Measurements from ENCODE around the gene APBA1. TPM values are rescaled to one million over a fixed set of nuclear protein-coding genes. Genes with fewer than 3 reads are reported as not detected.

APBA1 gene
- total RNA-seq, 5 donors from 2014 or later (not counting 1 experiment from before 2014, with no cell fraction given) = 0.51 to 1.8 (median 0.78) TPM

DNA sequence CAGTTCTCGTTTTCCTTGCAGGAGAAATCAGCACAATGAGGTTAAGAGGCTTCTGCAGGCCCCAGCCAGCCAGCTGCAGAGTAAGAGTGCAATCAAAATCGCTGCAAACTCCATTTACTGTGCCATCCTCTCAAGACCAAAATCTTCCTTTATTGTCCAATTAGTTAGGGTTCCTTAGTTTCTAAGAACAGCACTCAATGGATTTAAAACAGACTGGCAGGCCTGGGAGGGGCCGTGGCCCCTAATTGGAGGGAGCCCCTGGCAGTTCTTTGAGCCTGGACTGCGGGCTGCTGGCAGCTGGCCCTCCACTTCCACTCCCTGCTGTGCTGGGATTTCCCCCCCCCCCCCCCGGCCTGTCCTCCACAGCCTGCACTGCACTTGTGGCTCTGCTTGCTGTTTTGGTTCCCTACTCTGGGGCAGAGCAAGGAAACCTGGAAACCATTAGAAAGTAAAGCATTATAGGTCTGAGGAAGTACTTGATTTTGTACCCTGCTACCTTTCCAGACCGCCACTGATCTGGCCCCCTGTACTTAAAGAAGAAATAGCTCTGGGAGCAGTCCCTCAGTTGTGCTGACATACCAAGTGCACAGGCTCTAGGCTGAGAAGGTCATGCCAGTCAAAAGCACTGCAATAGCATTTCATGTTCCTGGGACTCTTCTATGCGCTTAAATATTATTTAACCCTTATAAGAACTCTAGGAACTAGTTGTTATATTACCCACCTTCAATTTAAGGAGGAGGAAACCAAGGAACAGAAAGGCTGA lies 129.0 kb downstream of the APBA1 start:
- Mint-ChIP-seq H3K4me3 (no peak overlapping the region), H3K27ac (no peak overlapping the region), H3K4me1 (no peaks in the 10 kb centered on the region), H3K9me3 (no peaks in the 10 kb centered on the region), H3K27me3 (peaks cover 0 to 8% of the 10 kb centered on the region in 2 donors), H3K36me3 (no peaks in the 10 kb centered on the region)
- no peaks in the 10 kb centered on the region for H3K4me1 ChIP-seq (ENCODE audit: control insufficient read depth in 1 of 2, extremely low read depth in 1 of 2, insufficient read depth in 2 of 2, low read length in 2 of 2)
- H3K27me3 ChIP-seq (replicated peaks in 1 of 2; ENCODE audit: control insufficient read depth in 2 of 2, extremely low read depth in 1 of 2, insufficient read depth in 2 of 2, low read length in 1 of 2) = peaks cover 0 to 2% of the 10 kb centered on the region in 2 experiments
- ATAC-seq (replicated peaks in 1 of 4) (no peak), DNase-seq (no peak)
- POLR2A ChIA-PET = no interaction called here
- CTCF ChIA-PET = interaction anchor here in 1 of 2 donors (0.6 kb wide), 1 partner anchor 707 kb away, joined by 3 read pairs; no protein-coding TSS in a partner anchor
- H3K9me3 ChIP-seq = no peaks in the 10 kb centered on the region
- no peak overlapping the region for H3K4me3 ChIP-seq (ENCODE audit: control insufficient read depth in 1 of 2, extremely low read depth in 1 of 2, low read length in 1 of 2)
- H3K36me3 ChIP-seq (ENCODE audit: control insufficient read depth in 2 of 2, extremely low read depth in 1 of 2, insufficient read depth in 1 of 2, low read length in 1 of 2) = no peaks in the 10 kb centered on the region
- 52% methylated on average over 3 of the region's 7 CpGs for WGBS (ENCODE audit: insufficient coverage)
- H3K27ac ChIP-seq (ENCODE audit: low read length) = no peak overlapping the region

DNA sequence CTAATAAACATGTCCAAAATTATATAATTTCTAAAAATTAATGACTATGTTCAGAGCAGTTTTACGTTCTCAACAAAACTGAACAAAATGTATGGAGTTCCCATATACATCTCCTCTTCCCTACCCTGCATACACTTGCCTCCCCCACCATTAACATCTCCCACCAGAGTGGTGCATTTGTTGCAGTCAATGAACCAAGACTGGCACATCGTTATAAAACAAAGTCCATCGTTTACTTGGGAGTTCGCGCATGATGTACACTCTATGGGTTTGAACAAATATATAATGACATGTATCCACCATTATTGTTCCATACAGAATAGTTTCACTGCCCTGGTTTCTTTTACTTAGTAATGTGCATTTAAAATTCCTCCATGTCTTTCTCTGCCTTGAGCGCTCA lies 130.1 kb downstream of the APBA1 start:
- H3K36me3 ChIP-seq (ENCODE audit: control insufficient read depth in 2 of 2, extremely low read depth in 1 of 2, insufficient read depth in 1 of 2, low read length in 1 of 2) = no peaks in the 10 kb centered on the region
- POLR2A ChIA-PET = no interaction called here
- no peaks in the 10 kb centered on the region for H3K4me1 ChIP-seq (ENCODE audit: control insufficient read depth in 1 of 2, extremely low read depth in 1 of 2, insufficient read depth in 2 of 2, low read length in 2 of 2)
- no peak overlapping the region for H3K27ac ChIP-seq (ENCODE audit: low read length)
- no peaks in the 10 kb centered on the region for H3K36me3 Mint-ChIP-seq
- no peaks in the 10 kb centered on the region for H3K4me1 Mint-ChIP-seq
- CTCF ChIA-PET = no interaction called here
- no peak overlapping the region for H3K4me3 ChIP-seq (ENCODE audit: control insufficient read depth in 1 of 2, extremely low read depth in 1 of 2, low read length in 1 of 2)
- no peak overlapping the region for H3K27ac Mint-ChIP-seq
- WGBS (ENCODE audit: insufficient coverage) = no CpG with 5 or more reads among the region's 6 CpGs
- no peak overlapping the region for H3K4me3 Mint-ChIP-seq
- peaks cover 0 to under 1% of the 10 kb centered on the region in 2 donors for H3K27me3 Mint-ChIP-seq
- no peak for DNase-seq
- peaks cover 0 to 2% of the 10 kb centered on the region in 2 experiments for H3K27me3 ChIP-seq (replicated peaks in 1 of 2; ENCODE audit: control insufficient read depth in 2 of 2, extremely low read depth in 1 of 2, insufficient read depth in 2 of 2, low read length in 1 of 2)
- no peaks in the 10 kb centered on the region for H3K9me3 Mint-ChIP-seq
- ATAC-seq (replicated peaks in 1 of 4) = no peak
- no peaks in the 10 kb centered on the region for H3K9me3 ChIP-seq

DNA sequence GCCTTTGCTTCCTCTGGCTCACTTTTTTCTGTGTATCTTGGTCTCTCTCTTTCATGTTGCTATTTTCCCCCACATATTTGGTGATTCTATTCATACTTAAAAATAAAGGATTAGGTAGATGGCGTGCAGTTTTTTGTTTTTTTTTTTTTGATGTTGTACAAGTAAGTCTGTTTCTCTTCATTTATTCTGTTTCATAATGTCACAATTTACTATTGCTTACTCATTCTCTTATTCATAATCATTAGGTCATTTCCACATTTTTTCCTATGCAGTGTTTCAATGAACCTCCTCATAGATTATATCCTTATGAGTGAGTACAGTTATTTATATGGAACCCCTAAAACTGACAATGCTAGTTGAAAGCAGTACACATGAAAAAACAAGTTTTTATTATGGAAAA lies 136.3 kb downstream of the APBA1 start:
- Mint-ChIP-seq H3K27me3 (peaks cover 0 to 5% of the 10 kb centered on the region in 2 donors), H3K4me3 (no peak overlapping the region), H3K27ac (no peak overlapping the region), H3K36me3 (no peaks in the 10 kb centered on the region), H3K9me3 (no peaks in the 10 kb centered on the region), H3K4me1 (no peaks in the 10 kb centered on the region)
- CTCF ChIA-PET = interaction anchor here in 1 of 2 donors (0.8 kb wide), 1 partner anchor 10 kb away, joined by 3 read pairs; no protein-coding TSS in a partner anchor
- POLR2A ChIA-PET = interaction anchor here in 1 of 2 donors (0.5 kb wide), 1 partner anchor 70 kb away, joined by 3 read pairs; no protein-coding TSS in a partner anchor
- DNase-seq (no peak), ATAC-seq (replicated peaks in 1 of 4) (no peak)
- no peak overlapping the region for H3K27ac ChIP-seq (ENCODE audit: low read length)
- H3K4me3 ChIP-seq (ENCODE audit: control insufficient read depth in 1 of 2, extremely low read depth in 1 of 2, low read length in 1 of 2) = no peak overlapping the region
- H3K27me3 ChIP-seq (replicated peaks in 1 of 2; ENCODE audit: control insufficient read depth in 2 of 2, extremely low read depth in 1 of 2, insufficient read depth in 2 of 2, low read length in 1 of 2) = peaks cover 0 to 2% of the 10 kb centered on the region in 2 experiments
- H3K36me3 ChIP-seq (ENCODE audit: control insufficient read depth in 2 of 2, extremely low read depth in 1 of 2, insufficient read depth in 1 of 2, low read length in 1 of 2) = no peaks in the 10 kb centered on the region
- no CpG with 5 or more reads among the region's 1 CpG for WGBS (ENCODE audit: insufficient coverage)
- no peaks in the 10 kb centered on the region for H3K9me3 ChIP-seq
- no peaks in the 10 kb centered on the region for H3K4me1 ChIP-seq (ENCODE audit: control insufficient read depth in 1 of 2, extremely low read depth in 1 of 2, insufficient read depth in 2 of 2, low read length in 2 of 2)

DNA sequence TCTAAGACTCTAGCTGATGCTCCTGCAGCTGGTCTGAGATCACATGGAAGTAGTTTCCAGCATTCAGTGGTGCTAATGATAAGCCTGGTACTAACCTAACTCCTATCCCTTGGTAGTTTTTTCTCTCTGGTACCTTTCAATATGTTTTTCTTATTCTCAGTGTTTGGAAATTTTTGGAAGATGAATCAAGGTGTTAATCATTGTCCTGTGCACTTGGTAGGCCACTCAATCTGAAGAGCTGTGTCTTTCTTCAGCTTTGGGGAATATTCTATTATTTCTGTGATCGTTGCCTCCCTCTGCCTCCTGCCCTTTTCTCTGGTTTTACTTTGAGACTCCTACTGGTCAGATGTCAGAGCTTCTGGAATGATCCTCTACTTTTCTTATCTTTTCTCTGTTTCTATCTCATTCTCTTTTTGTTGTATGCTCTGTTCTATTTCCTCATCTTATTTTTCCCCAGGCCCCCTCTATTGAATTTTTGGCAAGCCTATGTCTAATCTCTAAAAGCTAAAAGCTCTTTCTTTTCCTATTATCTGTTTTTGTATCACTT lies 136.8 kb downstream of the APBA1 start:
- Histone ChIP-seq H3K36me3 (ENCODE audit: control insufficient read depth in 2 of 2, extremely low read depth in 1 of 2, insufficient read depth in 1 of 2, low read length in 1 of 2) (no peaks in the 10 kb centered on the region), H3K27me3 (replicated peaks in 1 of 2; ENCODE audit: control insufficient read depth in 2 of 2, extremely low read depth in 1 of 2, insufficient read depth in 2 of 2, low read length in 1 of 2) (peaks cover 0 to 2% of the 10 kb centered on the region in 2 experiments), H3K4me3 (ENCODE audit: control insufficient read depth in 1 of 2, extremely low read depth in 1 of 2, low read length in 1 of 2) (no peak overlapping the region), H3K4me1 (ENCODE audit: control insufficient read depth in 1 of 2, extremely low read depth in 1 of 2, insufficient read depth in 2 of 2, low read length in 2 of 2) (no peaks in the 10 kb centered on the region), H3K27ac (ENCODE audit: low read length) (no peak overlapping the region), H3K9me3 (no peaks in the 10 kb centered on the region)
- peaks cover 0 to 5% of the 10 kb centered on the region in 2 donors for H3K27me3 Mint-ChIP-seq
- DNase-seq = no peak
- H3K4me1 Mint-ChIP-seq = no peaks in the 10 kb centered on the region
- no peaks in the 10 kb centered on the region for H3K9me3 Mint-ChIP-seq
- no peak for ATAC-seq (replicated peaks in 1 of 4)
- CTCF ChIA-PET = interaction anchor here (0.6 to 0.8 kb wide), 2 partner anchors 11 to 91 kb away, joined by 3 read pairs; no protein-coding TSS in a partner anchor
- no peak overlapping the region for H3K27ac Mint-ChIP-seq
- 60% methylated on average over 1 of the region's 1 CpG for WGBS (ENCODE audit: insufficient coverage)
- H3K36me3 Mint-ChIP-seq = no peaks in the 10 kb centered on the region
- POLR2A ChIA-PET = interaction anchor here in 1 of 2 donors (0.5 kb wide), 1 partner anchor 69 kb away, joined by 3 read pairs; no protein-coding TSS in a partner anchor
- no peak overlapping the region for H3K4me3 Mint-ChIP-seq

DNA sequence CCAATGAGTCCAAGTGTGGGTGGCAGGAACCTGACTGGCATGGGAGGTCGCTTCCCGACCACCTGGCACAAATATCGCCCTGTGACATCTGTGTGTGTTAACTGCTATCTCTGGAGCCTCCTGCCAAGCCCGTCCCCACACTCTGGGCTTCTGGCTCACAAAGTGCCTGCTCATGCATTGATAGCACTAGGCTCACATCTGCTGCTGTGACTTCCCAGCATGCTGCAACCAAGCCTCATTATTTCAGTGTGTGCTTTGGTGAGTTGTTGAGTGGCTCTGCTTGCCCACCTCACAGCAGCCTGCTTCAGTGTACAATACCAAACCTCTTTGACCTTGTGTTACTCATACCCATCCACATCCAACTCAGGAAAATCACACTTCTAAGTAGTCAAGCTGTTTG lies 139.8 kb downstream of the APBA1 start:
- Mint-ChIP-seq H3K4me3 (no peak overlapping the region), H3K9me3 (peaks cover 0 to 4% (median 0%) of the 10 kb centered on the region in 3 donors), H3K4me1 (no peaks in the 10 kb centered on the region), H3K27ac (no peak overlapping the region), H3K27me3 (peaks cover 3 to 5% of the 10 kb centered on the region in 2 donors), H3K36me3 (no peaks in the 10 kb centered on the region)
- DNase-seq = no peak
- POLR2A ChIA-PET = no interaction called here
- ATAC-seq (replicated peaks in 1 of 4) = no peak
- 100% methylated on average over 1 of the region's 4 CpGs for WGBS (ENCODE audit: insufficient coverage)
- Histone ChIP-seq H3K4me3 (ENCODE audit: control insufficient read depth in 1 of 2, extremely low read depth in 1 of 2, low read length in 1 of 2) (no peak overlapping the region), H3K36me3 (ENCODE audit: control insufficient read depth in 2 of 2, extremely low read depth in 1 of 2, insufficient read depth in 1 of 2, low read length in 1 of 2) (no peaks in the 10 kb centered on the region), H3K9me3 (no peaks in the 10 kb centered on the region), H3K27ac (ENCODE audit: low read length) (no peak overlapping the region), H3K4me1 (ENCODE audit: control insufficient read depth in 1 of 2, extremely low read depth in 1 of 2, insufficient read depth in 2 of 2, low read length in 2 of 2) (no peaks in the 10 kb centered on the region), H3K27me3 (replicated peaks in 1 of 2; ENCODE audit: control insufficient read depth in 2 of 2, extremely low read depth in 1 of 2, insufficient read depth in 2 of 2, low read length in 1 of 2) (peaks cover 0 to 2% of the 10 kb centered on the region in 2 experiments)
- CTCF ChIA-PET = interaction anchor here in 1 of 2 donors (0.6 kb wide), 1 partner anchor 48 kb away, joined by 3 read pairs; no protein-coding TSS in a partner anchor

DNA sequence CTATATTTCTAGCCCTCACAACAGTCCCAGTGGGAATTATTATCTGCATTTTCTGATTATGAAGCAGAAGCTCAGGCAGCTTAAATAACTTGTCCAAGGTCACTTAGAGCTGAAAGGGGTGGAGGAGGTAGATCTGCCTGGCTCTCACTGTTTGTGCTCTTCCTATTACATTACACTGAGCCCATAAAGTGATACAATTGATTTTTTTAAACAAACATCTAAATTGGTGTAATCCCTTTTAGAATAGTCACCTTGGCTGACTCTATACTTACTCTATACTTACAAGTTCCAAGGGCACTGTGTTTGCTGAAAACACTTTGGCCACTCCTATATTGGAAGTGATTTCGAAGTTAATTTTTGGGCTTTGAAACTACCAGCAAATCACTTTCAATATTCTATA lies 144.7 kb downstream of the APBA1 start:
- H3K36me3 Mint-ChIP-seq = no peaks in the 10 kb centered on the region
- POLR2A ChIA-PET = no interaction called here
- H3K4me1 ChIP-seq (ENCODE audit: control insufficient read depth in 1 of 2, extremely low read depth in 1 of 2, insufficient read depth in 2 of 2, low read length in 2 of 2) = no peaks in the 10 kb centered on the region
- H3K27me3 ChIP-seq (replicated peaks in 1 of 2; ENCODE audit: control insufficient read depth in 2 of 2, extremely low read depth in 1 of 2, insufficient read depth in 2 of 2, low read length in 1 of 2) = peaks cover 0 to 2% of the 10 kb centered on the region in 2 experiments
- CTCF ChIA-PET = no interaction called here
- no peak overlapping the region for H3K4me3 ChIP-seq (ENCODE audit: control insufficient read depth in 1 of 2, extremely low read depth in 1 of 2, low read length in 1 of 2)
- peaks cover 5 to 16% (median 13%) of the 10 kb centered on the region in 3 donors for H3K9me3 Mint-ChIP-seq
- peaks cover 1 to 10% of the 10 kb centered on the region in 2 donors for H3K27me3 Mint-ChIP-seq
- ATAC-seq (replicated peaks in 1 of 4) (no peak), DNase-seq (no peak)
- H3K27ac Mint-ChIP-seq = no peak overlapping the region
- WGBS (ENCODE audit: insufficient coverage) = no CpG with 5 or more reads among the region's 1 CpG
- H3K4me1 Mint-ChIP-seq = no peaks in the 10 kb centered on the region
- no peak overlapping the region for H3K4me3 Mint-ChIP-seq
- H3K27ac ChIP-seq (ENCODE audit: low read length) = no peak overlapping the region
- H3K36me3 ChIP-seq (ENCODE audit: control insufficient read depth in 2 of 2, extremely low read depth in 1 of 2, insufficient read depth in 1 of 2, low read length in 1 of 2) = no peaks in the 10 kb centered on the region
- no peaks in the 10 kb centered on the region for H3K9me3 ChIP-seq

Measured in T-cell (primary cell).